Endothelial cell of umbilical vein (primary cell): ENCODE results near the gene CROCC2.

Experiments used
- CTCF ChIP-seq, 2 donors: IDR thresholded peaks; 1 replicate in 1 of 2; 2 replicates in 1 of 2; pipeline ENCODE4 v1.5.1; 2011; ENCODE audit warnings: low read length in 2 of 2, mild to moderate bottlenecking in 2 of 2, moderate library complexity in 2 of 2, control low read depth in 1 of 2, inconsistent platforms in 1 of 2, low read depth in 1 of 2; ENCODE audit not compliant: insufficient read depth in 1 of 2; ENCODE audit errors: extremely low read depth in 1 of 2
- MAX ChIP-seq: IDR thresholded peaks from 2 replicates; pipeline ENCODE4 v1.6.1; 2011; ENCODE audit not compliant: insufficient read depth, insufficient read length
- POLR2A ChIP-seq: IDR thresholded peaks from 2 replicates; pipeline ENCODE4 v1.6.1; 2012; ENCODE audit warnings: low read depth, mild to moderate bottlenecking, control low read depth, low read length
- POLR2AphosphoS5 ChIP-seq: IDR thresholded peaks from 2 replicates; pipeline ENCODE4 v1.6.1; 2012; ENCODE audit warnings: low read depth, mild to moderate bottlenecking, control low read depth, low read length, moderate library complexity; ENCODE audit not compliant: insufficient read depth

GRCh38 chr2:240933966-240934700 lies 28.0 kb downstream of the CROCC2 start:
- TF ChIP-seq CTCF (IDR thresholded peaks at IDR 0.05; ENCODE audit: extremely low read depth in 1 of 2, insufficient read depth in 1 of 2, low read depth in 1 of 2, low read length in 2 of 2) (no peak), POLR2A (no peak), POLR2AphosphoS5 (no peak), MAX (no peak)
